ENCODE data around the gene CPT1A.

DNA sequence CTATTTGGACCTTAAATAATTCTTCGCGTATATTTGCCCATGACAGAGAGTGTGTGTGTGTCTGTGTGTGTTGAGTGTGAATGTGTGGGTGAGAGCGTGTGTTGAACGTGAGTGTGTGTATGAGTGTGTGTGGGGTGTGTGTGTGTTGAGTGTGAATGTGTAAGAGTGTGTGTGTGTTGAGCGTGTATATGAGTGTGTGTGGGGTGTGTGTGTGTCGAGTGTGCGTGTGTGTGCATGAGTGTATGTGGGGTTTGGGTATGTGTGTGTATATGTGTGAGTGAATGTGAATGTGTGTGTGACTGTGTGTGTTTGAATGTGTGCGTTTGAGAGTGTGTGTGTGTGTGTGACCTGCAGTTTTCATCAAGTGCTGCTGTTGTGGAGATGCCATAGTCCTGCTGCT lies 130.6 kb downstream of the CPT1A start:
- TF ChIP-seq, protein P1, sequence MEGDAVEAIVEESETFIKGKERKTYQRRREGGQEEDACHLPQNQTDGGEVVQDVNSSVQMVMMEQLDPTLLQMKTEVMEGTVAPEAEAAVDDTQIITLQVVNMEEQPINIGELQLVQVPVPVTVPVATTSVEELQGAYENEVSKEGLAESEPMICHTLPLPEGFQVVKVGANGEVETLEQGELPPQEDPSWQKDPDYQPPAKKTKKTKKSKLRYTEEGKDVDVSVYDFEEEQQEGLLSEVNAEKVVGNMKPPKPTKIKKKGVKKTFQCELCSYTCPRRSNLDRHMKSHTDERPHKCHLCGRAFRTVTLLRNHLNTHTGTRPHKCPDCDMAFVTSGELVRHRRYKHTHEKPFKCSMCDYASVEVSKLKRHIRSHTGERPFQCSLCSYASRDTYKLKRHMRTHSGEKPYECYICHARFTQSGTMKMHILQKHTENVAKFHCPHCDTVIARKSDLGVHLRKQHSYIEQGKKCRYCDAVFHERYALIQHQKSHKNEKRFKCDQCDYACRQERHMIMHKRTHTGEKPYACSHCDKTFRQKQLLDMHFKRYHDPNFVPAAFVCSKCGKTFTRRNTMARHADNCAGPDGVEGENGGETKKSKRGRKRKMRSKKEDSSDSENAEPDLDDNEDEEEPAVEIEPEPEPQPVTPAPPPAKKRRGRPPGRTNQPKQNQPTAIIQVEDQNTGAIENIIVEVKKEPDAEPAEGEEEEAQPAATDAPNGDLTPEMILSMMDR (IDR thresholded peaks at IDR 0.05): no peak
- TF ChIP-seq POLR2AphosphoS5 (IDR thresholded peaks at IDR 0.05): no peak
